SK-N-SH (cell line): Measurements from ENCODE around the gene SMIM22. TPM values are rescaled to one million over a fixed set of nuclear protein-coding genes. Genes with fewer than 3 reads are reported as not detected.

ENCODE experiments used
- CTCF ChIA-PET: fragments of 300-600, 350-600 bp; formaldehyde crosslinking; extraction: SDS; loops from one replicate; lab custom pipeline; 2021; lab: Yijun Ruan, JAX
- POLR2A ChIA-PET: fragments of 350-600 bp; sonication (Branson Sonifier 250); formaldehyde crosslinking; extraction: SDS; loops from one replicate; lab custom pipeline; 2020; ENCODE audit warnings: antibody characterized with exemption, inconsistent platforms; lab: Yijun Ruan, JAX
- DNase-seq: peaks from one replicate; pipeline ENCODE4 v3.0.0; 2012
- H2AFZ ChIP-seq: fragments of 200-600 bp; sonication (generic); 2 replicates; pipeline ENCODE4 v1.8.1; 2016; ENCODE audit warnings: antibody characterized with exemption, mild to moderate bottlenecking, low read depth
- H3F3A ChIP-seq: fragments of 200-600 bp; sonication (generic); replicated peaks from 2 replicates; pipeline ENCODE3; 2016; ENCODE audit warnings: antibody characterized with exemption, mild to moderate bottlenecking; ENCODE audit not compliant: insufficient read depth
- H3K27ac ChIP-seq, 2 experiments: fragments of 200-500 bp in 1 of 2; fragments of 200-600 bp in 1 of 2; sonication (Bioruptor generic) in 1 of 2; sonication (generic), shearing (Covaris generic) in 1 of 2; 2 replicates each; pipeline versions ENCODE4 v1.5.1 to v1.6.1; 2014 to 2016; ENCODE audit warnings: low read depth in 2 of 2, inconsistent platforms in 1 of 2, low read length in 1 of 2, mild to moderate bottlenecking in 1 of 2, mixed read lengths in 1 of 2
- H3K27me3 ChIP-seq: fragments of 200-600 bp; sonication (generic), shearing (Covaris generic); 2 replicates; pipeline ENCODE4 v1.6.1; 2016; ENCODE audit warnings: mixed run types; ENCODE audit not compliant: insufficient read depth
- H3K36me3 ChIP-seq, 2 experiments: fragments of 200-500 bp in 1 of 2; fragments of 200-600 bp in 1 of 2; sonication (Bioruptor generic) in 1 of 2; sonication (generic) in 1 of 2; replicated peaks in 1 of 2; 2 replicates each; pipeline versions ENCODE3 to v1.5.1; 2014 to 2016; ENCODE audit warnings: low read length in 1 of 2, mild to moderate bottlenecking in 1 of 2; ENCODE audit not compliant: insufficient read depth in 2 of 2, control insufficient read depth in 1 of 2
- H3K4me1 ChIP-seq, 2 experiments: fragments of 200-500 bp in 1 of 2; fragments of 200-600 bp in 1 of 2; sonication (Bioruptor generic) in 1 of 2; sonication (generic), shearing (Covaris generic) in 1 of 2; 2 replicates each; pipeline versions ENCODE4 v1.5.1 to v1.6.1; 2014 to 2016; ENCODE audit warnings: low read depth in 1 of 2, low read length in 1 of 2, mixed run types in 1 of 2; ENCODE audit not compliant: insufficient read depth in 2 of 2, control insufficient read depth in 1 of 2
- H3K4me2 ChIP-seq: fragments of 200-600 bp; sonication (generic), shearing (Covaris generic); 2 replicates; pipeline ENCODE4 v1.6.1; 2017; ENCODE audit warnings: mixed run types
- H3K4me3 ChIP-seq, 2 experiments: fragments of 200-500 bp in 1 of 2; fragments of 200-600 bp in 1 of 2; sonication (Bioruptor generic) in 1 of 2; sonication (generic), shearing (Covaris generic) in 1 of 2; 2 replicates each; pipeline versions ENCODE4 v1.5.1 to v1.8.1; 2014 to 2016; ENCODE audit warnings: low read depth in 2 of 2, inconsistent platforms in 1 of 2, low read length in 1 of 2, mild to moderate bottlenecking in 1 of 2, mixed read lengths in 1 of 2, moderate library complexity in 1 of 2
- H3K79me2 ChIP-seq: fragments of 200-600 bp; sonication (generic); 2 replicates; pipeline ENCODE4 v1.8.1; 2017; ENCODE audit warnings: mild to moderate bottlenecking; ENCODE audit not compliant: insufficient read depth
- H3K9ac ChIP-seq: fragments of 200-600 bp; sonication (generic); 2 replicates; pipeline ENCODE4 v1.6.1; 2017; ENCODE audit warnings: mixed run types
- H3K9me2 ChIP-seq: fragments of 200-600 bp; sonication (generic); 2 replicates; pipeline ENCODE4 v1.6.1; 2017; ENCODE audit warnings: mixed run types
- H3K9me3 ChIP-seq: fragments of 200-600 bp; sonication (generic); 2 replicates; pipeline ENCODE4 v1.6.1; 2017; ENCODE audit warnings: mixed run types, mild to moderate bottlenecking, moderate library complexity
- H4K20me1 ChIP-seq: fragments of 200-600 bp; sonication (generic); 2 replicates; pipeline ENCODE4 v1.6.1; 2017; ENCODE audit warnings: mild to moderate bottlenecking, mixed run types; ENCODE audit not compliant: insufficient read depth
- CHD2 ChIP-seq: fragments of 150-350 bp; IDR thresholded peaks from 2 replicates; pipeline ENCODE4 v1.6.1; 2018; ENCODE audit warnings: low read length; ENCODE audit not compliant: partially characterized antibody
- EP300 ChIP-seq, 2 experiments: IDR thresholded peaks; 2 replicates each; pipeline versions ENCODE4 v1.4.0 to v1.6.1; 2012; ENCODE audit warnings: borderline replicate concordance in 1 of 2, low read depth in 1 of 2, low read length in 1 of 2
- EZH2phosphoT487 ChIP-seq: fragments of 200-600 bp; sonication (generic); IDR thresholded peaks from 2 replicates; pipeline ENCODE4 v1.6.1; 2017; ENCODE audit warnings: low read depth, mixed run types, mild to moderate bottlenecking, antibody characterized with exemption, moderate library complexity, borderline replicate concordance
- FOSL2 ChIP-seq: IDR thresholded peaks from 2 replicates; pipeline ENCODE4 v1.4.0; 2012; ENCODE audit warnings: low read depth, mild to moderate bottlenecking, moderate library complexity, borderline replicate concordance
- FOXM1 ChIP-seq: IDR thresholded peaks from 2 replicates; pipeline ENCODE4 v1.4.0; 2012; ENCODE audit warnings: low read depth, mild to moderate bottlenecking
- GABPA ChIP-seq: IDR thresholded peaks from 2 replicates; pipeline ENCODE4 v1.4.0; 2012; ENCODE audit warnings: low read depth, mild to moderate bottlenecking
- GATA2 ChIP-seq: sonication (generic); formaldehyde crosslinking; IDR thresholded peaks from 2 replicates; pipeline ENCODE4 v1.5.0; 2020; ENCODE audit warnings: mild to moderate bottlenecking, missing genetic modification reagents
- JUND ChIP-seq: IDR thresholded peaks from 2 replicates; pipeline ENCODE4 v1.4.0; 2012
- MAX ChIP-seq: IDR thresholded peaks from 2 replicates; pipeline ENCODE4 v1.4.0; 2012; ENCODE audit warnings: low read depth
- MXI1 ChIP-seq: IDR thresholded peaks from 2 replicates; pipeline ENCODE4 v1.6.1; 2012; ENCODE audit warnings: mild to moderate bottlenecking, low read depth, low read length, improper control_type of control experiment
- NFIC ChIP-seq: IDR thresholded peaks from 2 replicates; pipeline ENCODE4 v1.4.0; 2012; ENCODE audit warnings: borderline replicate concordance
- POLR2AphosphoS5 ChIP-seq: IDR thresholded peaks from 2 replicates; pipeline ENCODE4 v1.6.1; 2012; ENCODE audit warnings: low read depth, low read length
- RAD21 ChIP-seq: IDR thresholded peaks from 2 replicates; pipeline ENCODE4 v1.6.1; 2012; ENCODE audit warnings: mild to moderate bottlenecking, low read length
- REST ChIP-seq: IDR thresholded peaks from 2 replicates; pipeline ENCODE4 v1.6.1; 2012; ENCODE audit warnings: mild to moderate bottlenecking, low read depth, low read length, moderate library complexity
- RFX5 ChIP-seq: IDR thresholded peaks from 2 replicates; pipeline ENCODE4 v1.6.1; 2012; ENCODE audit warnings: mild to moderate bottlenecking, improper control_type of control experiment, low read length
- SIN3A ChIP-seq: IDR thresholded peaks from 2 replicates; pipeline ENCODE4 v1.6.1; 2012; ENCODE audit warnings: low read depth, mild to moderate bottlenecking, low read length, moderate library complexity, borderline replicate concordance
- SMC3 ChIP-seq: IDR thresholded peaks from 2 replicates; pipeline ENCODE4 v1.6.1; 2012; ENCODE audit warnings: low read depth, low read length, improper control_type of control experiment
- YY1 ChIP-seq: IDR thresholded peaks from 2 replicates; pipeline ENCODE4 v1.4.0; 2012; ENCODE audit warnings: low read depth, mild to moderate bottlenecking
- WGBS: methylation state at CpG from one replicate; pipeline ENCODE4 v1.1.6; 2017; ENCODE audit warnings: low lambda C conversion rate; 5-methylcytosine and 5-hydroxymethylcytosine counted together
- polyA plus RNA-seq, 3 experiments: library from polyadenylated mRNA; depleted of rRNA; stranded (reverse); fragments of >200 nt; gene quantifications; 2 replicates each; pipeline ENCODE4 v1.2.3, GENCODE V29; 2012
- TF ChIP-seq, protein P1 (sequence below): fragments of 150-350 bp; IDR thresholded peaks from 2 replicates; pipeline ENCODE4 v1.6.1; 2016; ENCODE audit warnings: mild to moderate bottlenecking, low read depth, low read length
- TF ChIP-seq, protein P2 (sequence below): fragments of 200-600 bp; sonication (generic); IDR thresholded peaks from 2 replicates; pipeline ENCODE4 v1.6.1; 2017; ENCODE audit warnings: antibody characterized with exemption, mild to moderate bottlenecking, moderate library complexity

Gene SMIM22
- polyA plus RNA-seq, 1 of the 3 experiments (the other 2 are of a cell fraction): not detected

DNA sequence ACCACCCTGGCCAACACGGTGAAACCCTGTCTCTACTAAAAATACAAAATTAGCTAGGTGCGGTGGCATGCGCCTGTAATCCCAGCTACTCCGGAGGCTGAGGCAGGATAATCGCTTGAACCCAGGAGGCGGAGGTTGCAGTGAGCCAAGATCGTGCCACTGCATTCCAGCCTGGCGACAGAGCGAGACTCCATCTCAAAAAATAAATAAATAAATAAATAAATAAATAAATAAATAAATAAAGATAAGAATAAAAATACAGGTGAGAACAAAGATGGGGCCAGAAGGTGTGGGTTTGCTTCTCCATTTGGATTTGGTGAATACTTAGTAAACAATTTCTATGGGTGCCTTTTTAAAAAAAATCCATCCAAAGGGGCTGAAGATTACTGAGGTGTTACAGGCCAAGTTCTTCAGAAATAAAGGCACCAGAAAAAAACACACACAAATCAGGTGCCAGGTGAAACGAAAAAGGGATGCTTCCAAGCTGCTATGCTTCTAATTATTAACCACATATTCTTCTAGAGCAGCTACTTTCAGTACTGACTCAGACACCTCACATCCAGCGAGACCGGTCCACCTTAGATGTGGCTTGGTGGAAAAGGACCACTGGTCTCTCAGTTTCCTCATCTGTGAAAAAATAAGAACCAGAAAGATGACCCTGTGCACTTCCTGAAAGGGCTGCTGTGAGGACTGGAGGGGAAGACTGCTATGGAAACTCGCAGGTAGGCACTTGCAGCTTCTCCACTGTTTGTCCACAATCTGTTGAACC is 42.7 kb downstream of the SMIM22 start:
- ChIA-PET CTCF (no interaction called here), POLR2A (interaction anchor here (0.7 kb wide), 1 partner anchor 87 kb away, joined by 3 read pairs; no protein-coding TSS in a partner anchor)
- H3K27me3 ChIP-seq: no peaks in the 10 kb centered on the region
- no peak overlapping the region for H3K27ac ChIP-seq
- H3K36me3 ChIP-seq: peaks cover 39 to 46% of the 10 kb centered on the region in 2 experiments
- no peak for TF ChIP-seq REST
- TF ChIP-seq EP300 (IDR thresholded peaks at IDR 0.05; ENCODE audit: borderline replicate concordance in 1 of 2, low read depth in 1 of 2, low read length in 1 of 2): no peak
- no peak for TF ChIP-seq RAD21
- TF ChIP-seq POLR2AphosphoS5: no peak
- no peak for TF ChIP-seq EZH2phosphoT487
- TF ChIP-seq CHD2: no peak
- no peak for TF ChIP-seq SMC3
- TF ChIP-seq, protein P1, sequence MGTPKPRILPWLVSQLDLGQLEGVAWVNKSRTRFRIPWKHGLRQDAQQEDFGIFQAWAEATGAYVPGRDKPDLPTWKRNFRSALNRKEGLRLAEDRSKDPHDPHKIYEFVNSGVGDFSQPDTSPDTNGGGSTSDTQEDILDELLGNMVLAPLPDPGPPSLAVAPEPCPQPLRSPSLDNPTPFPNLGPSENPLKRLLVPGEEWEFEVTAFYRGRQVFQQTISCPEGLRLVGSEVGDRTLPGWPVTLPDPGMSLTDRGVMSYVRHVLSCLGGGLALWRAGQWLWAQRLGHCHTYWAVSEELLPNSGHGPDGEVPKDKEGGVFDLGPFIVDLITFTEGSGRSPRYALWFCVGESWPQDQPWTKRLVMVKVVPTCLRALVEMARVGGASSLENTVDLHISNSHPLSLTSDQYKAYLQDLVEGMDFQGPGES: no peak
- no peak for TF ChIP-seq FOSL2
- no peak for TF ChIP-seq GATA2
- TF ChIP-seq MAX: no peak
- no peak for TF ChIP-seq YY1
- no peak for TF ChIP-seq JUND
- no peak for TF ChIP-seq MXI1
- TF ChIP-seq SIN3A: no peak
- no peak for TF ChIP-seq FOXM1
- TF ChIP-seq, protein P2, sequence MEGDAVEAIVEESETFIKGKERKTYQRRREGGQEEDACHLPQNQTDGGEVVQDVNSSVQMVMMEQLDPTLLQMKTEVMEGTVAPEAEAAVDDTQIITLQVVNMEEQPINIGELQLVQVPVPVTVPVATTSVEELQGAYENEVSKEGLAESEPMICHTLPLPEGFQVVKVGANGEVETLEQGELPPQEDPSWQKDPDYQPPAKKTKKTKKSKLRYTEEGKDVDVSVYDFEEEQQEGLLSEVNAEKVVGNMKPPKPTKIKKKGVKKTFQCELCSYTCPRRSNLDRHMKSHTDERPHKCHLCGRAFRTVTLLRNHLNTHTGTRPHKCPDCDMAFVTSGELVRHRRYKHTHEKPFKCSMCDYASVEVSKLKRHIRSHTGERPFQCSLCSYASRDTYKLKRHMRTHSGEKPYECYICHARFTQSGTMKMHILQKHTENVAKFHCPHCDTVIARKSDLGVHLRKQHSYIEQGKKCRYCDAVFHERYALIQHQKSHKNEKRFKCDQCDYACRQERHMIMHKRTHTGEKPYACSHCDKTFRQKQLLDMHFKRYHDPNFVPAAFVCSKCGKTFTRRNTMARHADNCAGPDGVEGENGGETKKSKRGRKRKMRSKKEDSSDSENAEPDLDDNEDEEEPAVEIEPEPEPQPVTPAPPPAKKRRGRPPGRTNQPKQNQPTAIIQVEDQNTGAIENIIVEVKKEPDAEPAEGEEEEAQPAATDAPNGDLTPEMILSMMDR: no peak
- TF ChIP-seq GABPA: no peak
- no peak for TF ChIP-seq RFX5
- TF ChIP-seq NFIC: no peak
- no peak for DNase-seq
- H3K79me2 ChIP-seq: peaks cover 57% of the 10 kb centered on the region
- peaks cover 14% of the 10 kb centered on the region for H4K20me1 ChIP-seq
- no peaks in the 10 kb centered on the region for H3K9me3 ChIP-seq
- H2AFZ ChIP-seq: no peak overlapping the region
- no peaks in the 10 kb centered on the region for H3K9me2 ChIP-seq
- H3K9ac ChIP-seq: no peak overlapping the region
- no peak overlapping the region for H3K4me3 ChIP-seq
- H3F3A ChIP-seq: peaks cover 7% of the 10 kb centered on the region
- WGBS: 90% methylated on average over 13 of the region's 13 CpGs
- H3K4me1 ChIP-seq: peaks cover 0 to 2% of the 10 kb centered on the region in 2 experiments; a peak in 1 of 4 replicates
- no peak overlapping the region for H3K4me2 ChIP-seq
